ENCODE measurements around the gene CPLX4.

DNA sequence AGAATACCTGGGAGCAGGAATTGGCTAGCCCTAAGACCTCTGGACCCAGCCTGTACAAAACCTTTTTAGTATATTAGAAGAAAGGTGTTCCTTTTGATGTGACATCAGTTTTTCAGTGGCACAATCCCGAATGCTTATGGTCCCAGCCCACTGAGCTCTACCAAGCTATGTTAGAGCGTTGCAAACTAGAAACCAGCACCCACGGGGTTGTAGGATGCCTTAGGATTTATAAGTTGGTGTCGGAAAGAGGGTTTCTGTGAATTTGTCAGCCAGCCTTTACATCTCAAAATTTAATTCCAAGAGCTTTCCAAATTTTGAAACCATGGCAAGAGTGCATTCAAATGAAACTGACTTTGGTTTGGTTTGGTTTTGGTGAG, 41.1 kb upstream of the CPLX4 start:
- TF ChIP-seq EZH2phosphoT487 (IDR thresholded peaks at IDR 0.05) (no peak), CTCF (IDR thresholded peaks at IDR 0.05) (no peak)
